Measurements from ENCODE around the gene LSS. TPM values are rescaled to one million over a fixed set of nuclear protein-coding genes. Genes with fewer than 3 reads are reported as not detected.
A peak's percentile ranks its signal among the peaks of the same experiment; 100 is the strongest.

Gene LSS
- total RNA-seq, 1 donor from 2014 or later, result 52.0 TPM

DNA sequence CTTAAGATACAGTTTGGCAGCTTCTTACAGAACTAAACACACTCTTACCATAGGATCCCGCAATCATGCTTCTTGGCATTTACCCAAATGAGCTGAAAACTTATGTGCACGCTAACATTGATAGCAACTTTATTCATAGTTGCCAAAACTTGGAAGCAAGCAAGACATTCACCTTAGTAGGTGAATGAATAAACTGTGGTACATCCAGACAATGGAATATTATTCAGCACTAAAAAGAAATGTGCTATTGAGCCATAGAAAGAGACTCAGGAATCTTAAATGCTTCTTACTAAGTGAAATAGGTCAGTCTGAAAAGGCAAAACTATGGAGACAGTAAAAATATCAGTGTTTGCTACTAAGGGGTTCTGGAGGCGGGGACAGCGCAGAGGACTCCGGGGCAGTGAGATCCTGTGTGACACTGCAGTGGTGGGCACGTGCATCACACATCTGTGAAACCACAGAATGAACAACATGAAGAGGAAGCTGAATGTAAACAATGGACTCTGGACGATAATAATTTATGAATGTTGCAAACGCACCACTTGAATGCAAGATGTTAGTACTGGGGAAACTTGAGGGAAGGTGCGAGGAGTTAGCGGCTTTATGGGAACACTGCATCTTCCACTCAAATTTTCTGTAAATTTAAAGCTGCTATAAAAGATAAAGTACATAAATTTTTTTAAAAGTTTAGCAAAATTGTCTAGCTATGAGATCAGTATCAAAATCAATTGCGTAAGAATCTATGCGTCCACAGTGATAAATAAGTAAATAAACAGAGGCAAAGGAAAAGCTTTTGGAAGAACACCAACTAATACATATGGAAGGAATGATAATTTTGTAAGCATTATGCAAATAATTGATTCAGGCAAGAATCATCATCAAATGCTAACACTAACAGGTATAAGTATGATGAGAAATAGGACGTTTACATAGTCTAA is 28.9 kb downstream of the LSS start:
- Histone ChIP-seq H3K27ac (replicated peaks) (no peak overlapping the region), H3K27me3 (ENCODE audit: low read depth) (no peaks in the 10 kb centered on the region), H3K9me3 (replicated peaks) (no peaks in the 10 kb centered on the region), H3K36me3 (peaks cover 81% of the 10 kb centered on the region), H3K4me1 (peaks cover 19% of the 10 kb centered on the region), H3K4me3 (no peak overlapping the region)
- TF ChIP-seq, protein P1, sequence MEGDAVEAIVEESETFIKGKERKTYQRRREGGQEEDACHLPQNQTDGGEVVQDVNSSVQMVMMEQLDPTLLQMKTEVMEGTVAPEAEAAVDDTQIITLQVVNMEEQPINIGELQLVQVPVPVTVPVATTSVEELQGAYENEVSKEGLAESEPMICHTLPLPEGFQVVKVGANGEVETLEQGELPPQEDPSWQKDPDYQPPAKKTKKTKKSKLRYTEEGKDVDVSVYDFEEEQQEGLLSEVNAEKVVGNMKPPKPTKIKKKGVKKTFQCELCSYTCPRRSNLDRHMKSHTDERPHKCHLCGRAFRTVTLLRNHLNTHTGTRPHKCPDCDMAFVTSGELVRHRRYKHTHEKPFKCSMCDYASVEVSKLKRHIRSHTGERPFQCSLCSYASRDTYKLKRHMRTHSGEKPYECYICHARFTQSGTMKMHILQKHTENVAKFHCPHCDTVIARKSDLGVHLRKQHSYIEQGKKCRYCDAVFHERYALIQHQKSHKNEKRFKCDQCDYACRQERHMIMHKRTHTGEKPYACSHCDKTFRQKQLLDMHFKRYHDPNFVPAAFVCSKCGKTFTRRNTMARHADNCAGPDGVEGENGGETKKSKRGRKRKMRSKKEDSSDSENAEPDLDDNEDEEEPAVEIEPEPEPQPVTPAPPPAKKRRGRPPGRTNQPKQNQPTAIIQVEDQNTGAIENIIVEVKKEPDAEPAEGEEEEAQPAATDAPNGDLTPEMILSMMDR (IDR thresholded peaks at IDR 0.05; ENCODE audit: borderline replicate concordance), result no peak
- intact Hi-C loops (cut with micrococcal nuclease), result no loop called here
- DNase-seq, result no peak

DNA sequence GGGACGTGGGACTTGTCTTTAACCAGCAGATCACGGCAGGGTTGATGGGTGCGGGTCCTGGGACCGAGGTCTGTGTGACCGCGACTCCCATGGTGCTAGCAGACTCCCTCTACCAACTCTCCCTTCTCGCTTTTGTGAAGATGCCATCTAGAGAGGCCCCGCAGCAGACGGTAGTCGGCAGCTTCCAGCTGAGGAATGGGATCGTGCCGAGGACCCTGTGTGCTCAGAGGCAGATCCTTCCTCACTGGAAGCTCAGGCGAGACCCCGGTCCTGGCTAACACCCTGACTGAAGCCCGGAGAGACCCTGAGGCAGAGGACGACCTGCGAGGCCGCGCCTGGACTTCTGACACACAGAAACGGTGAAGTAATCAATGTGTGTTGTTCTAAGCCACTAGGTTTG is 31.8 kb downstream of the LSS start:
- H3K9me3 ChIP-seq (replicated peaks), result no peaks in the 10 kb centered on the region
- H3K36me3 ChIP-seq, result peaks cover 83% of the 10 kb centered on the region
- no peak overlapping the region for H3K4me3 ChIP-seq
- no peaks in the 10 kb centered on the region for H3K4me1 ChIP-seq
- DNase-seq, result peak; percentile 9
- TF ChIP-seq, protein P1 (IDR thresholded peaks at IDR 0.05; ENCODE audit: borderline replicate concordance), result no peak
- no peak overlapping the region for H3K27ac ChIP-seq (replicated peaks)
- H3K27me3 ChIP-seq (ENCODE audit: low read depth), result no peaks in the 10 kb centered on the region
- intact Hi-C loops (cut with micrococcal nuclease), result no loop called here

DNA sequence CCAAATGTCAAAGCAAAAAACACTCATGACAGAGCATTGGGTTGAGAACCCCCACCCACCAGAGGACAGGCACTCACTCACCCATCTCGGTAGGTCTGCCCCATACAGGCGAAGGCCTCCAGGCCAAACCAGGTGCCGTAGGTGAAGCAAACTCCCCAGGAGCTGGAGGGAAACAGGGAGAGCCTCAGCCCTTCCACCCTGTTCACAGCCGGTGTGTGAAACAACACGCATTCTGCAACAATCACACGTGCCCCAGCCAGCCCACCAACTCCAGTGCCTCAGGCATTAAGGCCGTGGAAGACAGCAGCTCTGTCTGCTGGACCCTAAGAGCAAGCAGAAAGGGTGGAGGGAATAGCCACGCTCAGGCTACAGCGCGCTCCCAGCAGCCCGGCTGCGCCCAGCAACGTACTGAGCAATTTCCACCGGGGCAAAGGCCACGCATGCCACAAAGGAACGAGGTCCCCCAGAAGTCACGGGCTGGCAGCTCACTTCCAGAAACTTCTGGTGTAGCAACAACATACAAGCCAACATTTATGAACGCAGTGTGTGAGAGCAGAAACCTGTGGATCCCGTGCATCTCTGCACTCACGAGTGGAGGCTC is 32.9 kb downstream of the LSS start:
- intact Hi-C loops (cut with micrococcal nuclease), result no loop called here
- Histone ChIP-seq H3K9me3 (replicated peaks) (no peaks in the 10 kb centered on the region), H3K4me3 (no peak overlapping the region), H3K27me3 (ENCODE audit: low read depth) (no peaks in the 10 kb centered on the region), H3K4me1 (peaks cover 10% of the 10 kb centered on the region), H3K27ac (replicated peaks) (no peak overlapping the region), H3K36me3 (peaks cover 91% of the 10 kb centered on the region)
- DNase-seq, result peak; percentile 5
- TF ChIP-seq, protein P1 (IDR thresholded peaks at IDR 0.05; ENCODE audit: borderline replicate concordance), result no peak

DNA sequence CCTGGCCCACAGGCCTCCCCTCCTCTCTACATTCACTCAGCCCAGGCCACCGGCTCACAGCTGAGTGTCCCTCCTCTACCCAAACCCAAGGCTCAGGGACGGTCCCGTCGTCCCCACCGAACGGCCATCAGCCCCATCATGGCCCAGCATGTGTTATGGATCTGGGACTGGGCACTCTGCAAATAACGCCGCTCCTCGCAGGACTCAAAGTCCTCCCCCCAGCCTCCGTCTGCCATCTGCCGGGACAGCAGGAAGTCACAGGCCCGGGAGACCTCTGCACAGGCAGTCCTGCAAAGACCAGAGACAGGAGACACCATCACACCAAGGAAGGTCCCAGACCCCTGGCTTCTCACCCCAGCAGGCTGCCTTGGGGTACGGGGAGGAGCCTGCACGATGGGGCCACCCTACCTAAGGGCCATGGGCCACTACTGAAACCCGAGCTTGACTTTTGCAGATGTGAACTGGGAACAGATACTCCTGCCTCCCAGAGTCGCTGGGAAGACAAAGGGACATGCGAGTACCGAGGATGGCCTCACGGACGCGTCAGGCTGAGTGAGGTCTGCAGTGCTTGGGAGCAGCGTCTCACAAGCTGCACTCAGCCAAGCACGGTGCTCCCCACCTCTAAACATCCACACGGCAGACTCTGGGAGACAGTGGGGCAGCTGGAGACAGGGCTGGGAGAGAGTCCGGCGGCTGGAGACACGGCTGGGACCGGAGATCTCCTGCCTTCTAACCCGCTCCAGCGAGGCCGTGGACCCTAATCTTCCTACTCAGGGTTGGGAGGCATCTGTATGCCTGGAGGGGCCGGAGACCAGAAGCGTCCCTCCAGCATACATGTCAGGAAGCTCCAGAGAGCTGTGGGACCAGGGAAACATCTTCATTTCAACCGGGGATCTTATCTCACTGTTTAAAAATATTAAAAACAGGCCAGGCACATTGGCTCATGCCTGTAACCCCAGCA is 33.9 kb downstream of the LSS start:
- Histone ChIP-seq H3K27me3 (ENCODE audit: low read depth) (no peaks in the 10 kb centered on the region), H3K4me1 (peaks cover 21% of the 10 kb centered on the region), H3K36me3 (peaks cover 85% of the 10 kb centered on the region), H3K9me3 (replicated peaks) (no peaks in the 10 kb centered on the region), H3K4me3 (no peak overlapping the region), H3K27ac (replicated peaks) (no peak overlapping the region)
- intact Hi-C loops (cut with micrococcal nuclease), result no loop called here
- peak; percentile 7 for DNase-seq
- TF ChIP-seq, protein P1 (IDR thresholded peaks at IDR 0.05; ENCODE audit: borderline replicate concordance), result no peak

DNA sequence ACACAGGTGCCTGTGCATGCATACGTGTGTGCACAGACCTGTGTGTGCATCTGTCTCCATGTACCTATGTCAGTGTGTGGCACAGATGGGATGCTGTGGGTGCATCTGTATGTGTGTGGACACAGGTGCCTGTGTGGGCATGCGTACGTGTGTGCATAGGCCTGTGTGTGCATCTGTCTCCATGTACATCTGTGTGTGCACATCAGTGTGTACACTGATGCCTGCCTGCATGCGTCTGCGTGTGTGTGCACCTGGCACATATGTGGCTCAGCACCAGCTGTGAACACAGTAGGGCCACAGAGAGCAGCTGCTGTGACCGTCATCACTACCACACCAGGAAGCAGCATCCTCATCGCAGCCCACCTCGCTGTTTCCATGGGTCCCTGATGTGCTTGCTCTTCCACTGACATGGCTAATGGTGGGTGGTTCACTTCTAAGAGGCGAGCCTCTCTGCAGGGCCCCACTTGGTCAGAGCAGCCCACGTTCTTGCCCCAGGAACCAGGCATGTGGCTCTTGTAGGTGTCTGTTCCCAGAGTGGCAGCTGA is 34.7 kb downstream of the LSS start:
- H3K4me1 ChIP-seq, result peaks cover 28% of the 10 kb centered on the region
- DNase-seq, result no peak
- H3K27ac ChIP-seq (replicated peaks), result no peak overlapping the region
- H3K4me3 ChIP-seq, result no peak overlapping the region
- no peaks in the 10 kb centered on the region for H3K27me3 ChIP-seq (ENCODE audit: low read depth)
- no peaks in the 10 kb centered on the region for H3K9me3 ChIP-seq (replicated peaks)
- TF ChIP-seq, protein P1 (IDR thresholded peaks at IDR 0.05; ENCODE audit: borderline replicate concordance), result no peak
- intact Hi-C loops (cut with micrococcal nuclease), result no loop called here
- peaks cover 77% of the 10 kb centered on the region for H3K36me3 ChIP-seq
